Islet precursor cell (in vitro differentiated cells): ENCODE results near the gene GATM.

Source experiments
- DNase-seq: peaks from one replicate; pipeline ENCODE4 v3.0.0-alpha.2; 2018

The GATM gene

GRCh38 chr15:45378149-45378912, at the start of gene GATM:
Gene GATM (minus strand): TSS chr15:45378544. CDS start chr15:45378453, 91 bp downstream.
- DNase-seq = peak; percentile 94

- no peak for DNase-seq
Observed at GRCh38 chr15:45427085-45427484, 48.7 kb upstream of the GATM start.

GRCh38 chr15:45425135-45425534, 46.8 kb upstream of the GATM start:
- DNase-seq = no peak

GRCh38 chr15:45424429-45424828, 46.1 kb upstream of the GATM start:
- no peak for DNase-seq

GRCh38 chr15:45417303-45417950, 39.1 kb upstream of the GATM start:
- DNase-seq = no peak

- DNase-seq = no peak
Observed at GRCh38 chr15:45414215-45414885, 36.0 kb upstream of the GATM start.

- no peak for DNase-seq
Observed at GRCh38 chr15:45409596-45409995, 31.3 kb upstream of the GATM start.

- DNase-seq = no peak
Observed at GRCh38 chr15:45407786-45408185, 29.4 kb upstream of the GATM start.

- peak; percentile 68 for DNase-seq
Observed at GRCh38 chr15:45402955-45403877, 24.9 kb upstream of the GATM start.

GRCh38 chr15:45402162-45402954, 24.0 kb upstream of the GATM start:
- peak; percentile 97 for DNase-seq

- DNase-seq = no peak
Observed at GRCh38 chr15:45401665-45402161, 23.4 kb upstream of the GATM start.

GRCh38 chr15:45399381-45400212, 21.3 kb upstream of the GATM start:
- no peak for DNase-seq

GRCh38 chr15:45397116-45397665, 18.8 kb upstream of the GATM start:
- DNase-seq = no peak

GRCh38 chr15:45395943-45396342, 17.6 kb upstream of the GATM start:
- no peak for DNase-seq

- no peak for DNase-seq
Observed at GRCh38 chr15:45394681-45395080, 16.3 kb upstream of the GATM start.

- peak; percentile 65 for DNase-seq
Observed at GRCh38 chr15:45393851-45394250, 15.5 kb upstream of the GATM start.

- DNase-seq = no peak
Observed at GRCh38 chr15:45392584-45392855, 14.2 kb upstream of the GATM start.

GRCh38 chr15:45391746-45392583, 13.6 kb upstream of the GATM start:
- DNase-seq = no peak

GRCh38 chr15:45389351-45389750, 11.0 kb upstream of the GATM start:
- no peak for DNase-seq
